Prostate gland (tissue), 2 donors: ENCODE measurements around the gene LIPE. TPM values are rescaled to one million over a fixed set of nuclear protein-coding genes. Genes with fewer than 3 reads are reported as not detected.

Source experiments
- DNase-seq: peaks from one replicate; pipeline ENCODE4 v3.0.0-alpha.2; 2019; ENCODE audit warnings: low spot score
- H3K27ac ChIP-seq, 2 donors: fragments of 200-600 bp; sonication (generic); 2 replicates each; pipeline ENCODE4 v1.5.1; 2017 to 2019
- H3K27me3 ChIP-seq: fragments of 200-600 bp; sonication (generic); replicated peaks from 2 replicates; pipeline ENCODE4 v1.5.1; 2019; ENCODE audit not compliant: insufficient read depth
- H3K36me3 ChIP-seq, 2 donors: fragments of 200-600 bp; sonication (generic); 1 replicate in 1 of 2; 2 replicates in 1 of 2; pipeline versions ENCODE4 v1.5.1 to v1.8.1; 2017 to 2019
- H3K4me1 ChIP-seq: fragments of 200-600 bp; sonication (generic); replicated peaks from 2 replicates; pipeline ENCODE4 v1.5.1; 2019
- H3K4me3 ChIP-seq, 2 donors: fragments of 200-600 bp; sonication (generic); 2 replicates each; pipeline ENCODE4 v1.5.1; 2017 to 2019
- H3K9me3 ChIP-seq: fragments of 200-600 bp; sonication (generic); 2 replicates; pipeline ENCODE4 v1.5.1; 2017
- CTCF ChIP-seq, 4 experiments: fragments of 200-600 bp in 2 of 4; fragments of 450-650 bp in 2 of 4; sonication (generic) in 2 of 4; IDR thresholded peaks; 1 replicate in 3 of 4; 2 replicates in 1 of 4; pipeline ENCODE4 v1.5.1; 2016 to 2019; ENCODE audit warnings: antibody characterized with exemption in 4 of 4, mild to moderate bottlenecking in 2 of 4, moderate library complexity in 2 of 4
- POLR2A ChIP-seq: fragments of 450-650 bp; IDR thresholded peaks from one replicate; pipeline ENCODE4 v1.6.1; 2016; ENCODE audit warnings: antibody characterized with exemption, mild to moderate bottlenecking
- POLR2AphosphoS5 ChIP-seq: sonication (generic); formaldehyde crosslinking; IDR thresholded peaks from one replicate; pipeline ENCODE4 v1.6.1; 2017; ENCODE audit warnings: antibody characterized with exemption
- WGBS: methylation state at CpG from one replicate; pipeline ENCODE4 v1.1.5; 2018; 5-methylcytosine and 5-hydroxymethylcytosine counted together
- intact Hi-C: fragments of 100-400 bp; cut with DNase I; formaldehyde crosslinking; loops from one replicate; pipeline ENCODE4 v1.14.2; 2022
- small RNA-seq, 2 donors: library from RNA; depleted of rRNA; stranded (forward); fragments of <200 nt; gene quantifications; one replicate each; pipeline ENCODE3, GENCODE V24; 2016
- total RNA-seq, 2 donors: library from RNA; depleted of rRNA; stranded (reverse); fragments of >200 nt; gene quantifications; one replicate each; pipeline ENCODE4 v1.1.0, GENCODE V29; 2016

Gene LIPE
- total RNA-seq, 2 donors from 2014 or later, result 10.2 to 24.8 TPM

GRCh38 chr19:42353341-42354015, 73.7 kb downstream of the LIPE start:
- Histone ChIP-seq H3K36me3 (peaks cover 3 to 5% of the 10 kb centered on the region in 2 donors), H3K4me3 (no peak overlapping the region), H3K4me1 (no peaks in the 10 kb centered on the region), H3K27ac (no peak overlapping the region), H3K27me3 (no peaks in the 10 kb centered on the region), H3K9me3 (no peaks in the 10 kb centered on the region)
- no peak for DNase-seq
- TF ChIP-seq POLR2AphosphoS5 (no peak), CTCF (IDR thresholded peaks at IDR 0.05) (no peak), POLR2A (no peak)
- WGBS, result 91% methylated on average over 22 of the region's 29 CpGs
- intact Hi-C loops, result no loop called here

GRCh38 chr19:42352301-42353259, 74.6 kb downstream of the LIPE start:
- peak; percentile 22 for DNase-seq
- Histone ChIP-seq H3K4me1 (no peaks in the 10 kb centered on the region), H3K4me3 (no peak overlapping the region), H3K27ac (no peak overlapping the region), H3K9me3 (no peaks in the 10 kb centered on the region), H3K27me3 (no peaks in the 10 kb centered on the region), H3K36me3 (peaks cover 4 to 5% of the 10 kb centered on the region in 2 donors)
- no peak for TF ChIP-seq POLR2A
- no peak for TF ChIP-seq CTCF (IDR thresholded peaks at IDR 0.05)
- TF ChIP-seq POLR2AphosphoS5, result no peak
- WGBS, result 63% methylated on average over 26 of the region's 31 CpGs
- intact Hi-C loops, result no loop called here

Small RNAs within 50 kb of the gene (small RNA-seq; reads per million reads assigned to genes)
- gene RNU4-60P, result 0 reads per million in 2 donors

Other genes starting within 250 kb of the LIPE start
- 10 to 100 TPM; 70.3 to 98.1 TPM for gene DEDD2, start 209.7 kb downstream of the LIPE start, total RNA-seq
- gene ZNF526, start 207.1 kb downstream of the LIPE start, total RNA-seq, result 10 to 100 TPM in 1 of 2 donors, 1 to 10 TPM in 1; 8.2 to 14.1 TPM
- gene GSK3A, start 184.8 kb downstream of the LIPE start, total RNA-seq, result 10 to 100 TPM; 37.1 to 61.6 TPM
- gene ERF, start 172.3 kb downstream of the LIPE start, total RNA-seq, result 100 to 1,000 TPM in 1 of 2 donors, 10 to 100 TPM in 1; 33.9 to 121 TPM
- 100 to 1,000 TPM in 1 of 2 donors, 10 to 100 TPM in 1; 64.6 to 145 TPM for gene CIC, start 158.1 kb downstream of the LIPE start, total RNA-seq
- 1 to 10 TPM in 1 of 2 donors, under 1 TPM in 1; 0.32 to 8.4 TPM for gene PRR19, start 125.3 kb downstream of the LIPE start, total RNA-seq
- 10 to 100 TPM; 36.6 to 48.5 TPM for gene PAFAH1B3, start 124.8 kb downstream of the LIPE start, total RNA-seq
- gene TMEM145, start 114.1 kb downstream of the LIPE start, total RNA-seq, result under 1 TPM in 1 of 2 donors, not detected in 1; 0.85 TPM
- gene MEGF8, start 101.8 kb downstream of the LIPE start, total RNA-seq, result 10 to 100 TPM; 22.8 to 30.7 TPM
- 1 to 10 TPM; 3.4 to 9.4 TPM for gene CNFN, start 37.1 kb downstream of the LIPE start, total RNA-seq
- gene CXCL17, start 15.6 kb upstream of the LIPE start, total RNA-seq, result 1 to 10 TPM; 2.4 to 4.8 TPM
- gene CEACAM1, start 101.1 kb upstream of the LIPE start, total RNA-seq, result 10 to 100 TPM; 21.4 to 35.8 TPM
- not detected for gene CEACAM8, start 167.5 kb upstream of the LIPE start, total RNA-seq